ENCODE data around the gene OR5B3.

DNA sequence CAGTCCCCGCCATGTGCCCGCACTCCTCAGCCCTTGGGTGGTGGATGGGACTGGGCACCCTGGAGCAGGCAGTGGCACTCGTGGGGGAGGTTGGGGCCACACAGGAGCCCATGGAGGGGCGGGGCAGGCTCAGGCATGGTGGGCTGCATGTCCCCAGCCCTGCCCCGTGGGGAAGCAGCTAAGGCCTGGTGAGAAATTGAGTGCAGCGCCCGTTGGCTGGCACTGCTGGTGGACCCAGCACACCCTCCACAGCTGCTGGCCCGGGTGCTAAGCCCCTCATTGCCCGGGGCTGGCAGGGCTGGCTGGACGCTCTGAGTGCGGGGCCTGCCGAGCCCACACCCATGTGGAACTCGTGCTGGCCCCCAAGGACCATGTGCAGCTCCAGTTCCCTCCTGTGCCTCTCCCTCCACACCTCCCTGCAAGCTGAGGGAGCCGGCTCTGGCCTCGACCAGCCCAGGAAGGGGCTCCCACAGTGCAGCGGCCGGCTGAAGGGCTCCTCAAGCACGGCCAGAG, 16.1 kb downstream of the OR5B3 start:
- TF ChIP-seq, protein P1, sequence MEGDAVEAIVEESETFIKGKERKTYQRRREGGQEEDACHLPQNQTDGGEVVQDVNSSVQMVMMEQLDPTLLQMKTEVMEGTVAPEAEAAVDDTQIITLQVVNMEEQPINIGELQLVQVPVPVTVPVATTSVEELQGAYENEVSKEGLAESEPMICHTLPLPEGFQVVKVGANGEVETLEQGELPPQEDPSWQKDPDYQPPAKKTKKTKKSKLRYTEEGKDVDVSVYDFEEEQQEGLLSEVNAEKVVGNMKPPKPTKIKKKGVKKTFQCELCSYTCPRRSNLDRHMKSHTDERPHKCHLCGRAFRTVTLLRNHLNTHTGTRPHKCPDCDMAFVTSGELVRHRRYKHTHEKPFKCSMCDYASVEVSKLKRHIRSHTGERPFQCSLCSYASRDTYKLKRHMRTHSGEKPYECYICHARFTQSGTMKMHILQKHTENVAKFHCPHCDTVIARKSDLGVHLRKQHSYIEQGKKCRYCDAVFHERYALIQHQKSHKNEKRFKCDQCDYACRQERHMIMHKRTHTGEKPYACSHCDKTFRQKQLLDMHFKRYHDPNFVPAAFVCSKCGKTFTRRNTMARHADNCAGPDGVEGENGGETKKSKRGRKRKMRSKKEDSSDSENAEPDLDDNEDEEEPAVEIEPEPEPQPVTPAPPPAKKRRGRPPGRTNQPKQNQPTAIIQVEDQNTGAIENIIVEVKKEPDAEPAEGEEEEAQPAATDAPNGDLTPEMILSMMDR (IDR thresholded peaks at IDR 0.05), result no peak
- no peak for TF ChIP-seq POLR2A (IDR thresholded peaks at IDR 0.05)

Measured in gastroesophageal sphincter (tissue), 3 donors.